GM23338 (cell line): Measurements from ENCODE around the gene TNKS2. TPM values are rescaled to one million over a fixed set of nuclear protein-coding genes. Genes with fewer than 3 reads are reported as not detected.

Experiments
- ATAC-seq: fragments of 200-7000 bp; cut with Tn5 transposase; 3 replicates; pipeline ENCODE4 v1.9.1; 2020
- DNase-seq: peaks from one replicate; pipeline ENCODE4 v3.0.0-alpha.2; 2015; ENCODE audit warnings: low spot score
- H2AFZ ChIP-seq: fragments of 200-600 bp; sonication (generic); 2 replicates; pipeline ENCODE4 v1.8.0; 2016; ENCODE audit warnings: antibody characterized with exemption, mild to moderate bottlenecking, moderate library complexity
- H3F3A ChIP-seq: fragments of 200-600 bp; sonication (generic); replicated peaks from 2 replicates; pipeline ENCODE4 v1.8.0; 2017; ENCODE audit warnings: antibody characterized with exemption, mixed run types, low read depth
- H3K27ac ChIP-seq: fragments of 200-600 bp; sonication (generic); 2 replicates; pipeline ENCODE4 v1.6.1; 2016; ENCODE audit warnings: low read depth
- H3K27me3 ChIP-seq: fragments of 200-600 bp; sonication (generic); 2 replicates; pipeline ENCODE4 v1.8.0; 2016; ENCODE audit warnings: mild to moderate bottlenecking, mixed run types, moderate library complexity; ENCODE audit not compliant: insufficient read depth
- H3K36me3 ChIP-seq: fragments of 200-600 bp; sonication (generic); 2 replicates; pipeline ENCODE4 v1.8.0; 2016; ENCODE audit warnings: mild to moderate bottlenecking; ENCODE audit not compliant: insufficient read depth
- H3K4me1 ChIP-seq: fragments of 200-600 bp; sonication (generic); 2 replicates; pipeline ENCODE4 v1.8.0; 2016; ENCODE audit warnings: mild to moderate bottlenecking, moderate library complexity; ENCODE audit not compliant: insufficient read depth
- H3K4me2 ChIP-seq: fragments of 200-600 bp; sonication (generic); 2 replicates; pipeline ENCODE4 v1.7.1; 2017; ENCODE audit warnings: mixed run types
- H3K4me3 ChIP-seq: fragments of 200-600 bp; sonication (generic); 2 replicates; pipeline ENCODE4 v1.6.1; 2016; ENCODE audit warnings: mixed run types
- H3K79me2 ChIP-seq: fragments of 200-600 bp; sonication (generic); replicated peaks from 2 replicates; pipeline ENCODE4 v1.8.0; 2017; ENCODE audit warnings: mild to moderate bottlenecking; ENCODE audit not compliant: insufficient read depth
- H3K9me2 ChIP-seq: fragments of 200-600 bp; sonication (generic); 2 replicates; pipeline ENCODE4 v1.8.0; 2017; ENCODE audit not compliant: insufficient read depth
- H4K20me1 ChIP-seq: fragments of 200-600 bp; sonication (generic); replicated peaks from 2 replicates; pipeline ENCODE4 v1.8.0; 2017; ENCODE audit warnings: mild to moderate bottlenecking; ENCODE audit not compliant: insufficient read depth
- H3K27ac Mint-ChIP-seq: 2 replicates; pipeline ENCODE4 v1.8.0; 2020; ENCODE audit warnings: inconsistent platforms, mild to moderate bottlenecking, moderate library complexity, mixed read lengths
- H3K27me3 Mint-ChIP-seq: 3 replicates; pipeline ENCODE4 v1.8.0; 2022; ENCODE audit warnings: low read depth, mild to moderate bottlenecking, moderate library complexity, mixed read lengths, inconsistent platforms; ENCODE audit not compliant: insufficient read depth, poor library complexity
- H3K36me3 Mint-ChIP-seq: 3 replicates; pipeline ENCODE4 v1.8.0; 2021; ENCODE audit warnings: low read depth, mild to moderate bottlenecking, inconsistent platforms, moderate library complexity, mixed read lengths
- H3K4me1 Mint-ChIP-seq: 3 replicates; pipeline ENCODE4 v1.8.0; 2020; ENCODE audit warnings: mild to moderate bottlenecking, inconsistent platforms, mixed read lengths
- H3K4me3 Mint-ChIP-seq: 3 replicates; pipeline ENCODE4 v1.8.0; 2021; ENCODE audit warnings: moderate library complexity, mild to moderate bottlenecking, inconsistent platforms, mixed read lengths
- H3K9me3 Mint-ChIP-seq: 3 replicates; pipeline ENCODE4 v1.8.0; 2020; ENCODE audit warnings: moderate library complexity, mild to moderate bottlenecking, inconsistent platforms, mixed read lengths
- EZH2 ChIP-seq: fragments of 200-600 bp; sonication (generic); IDR thresholded peaks from one replicate; pipeline ENCODE4 v1.8.0; 2017; ENCODE audit warnings: antibody characterized with exemption, mild to moderate bottlenecking, low read depth; ENCODE audit not compliant: unreplicated experiment
- EZH2phosphoT487 ChIP-seq: fragments of 200-600 bp; sonication (generic); IDR thresholded peaks from one replicate; pipeline ENCODE4 v1.8.1; 2018; ENCODE audit warnings: antibody characterized with exemption; ENCODE audit not compliant: unreplicated experiment
- STAT1 ChIP-seq: IDR thresholded peaks from one replicate; pipeline ENCODE4 v1.6.1; 2016; ENCODE audit warnings: antibody characterized with exemption; ENCODE audit not compliant: unreplicated experiment
- polyA plus RNA-seq: library from polyadenylated mRNA; unstranded; fragments of >200 nt; fragmentation: Nextera tagmentation; extraction: Ambion mirVana; gene quantifications from 2 replicates; pipeline ENCODE4 v1.2.1, GENCODE V29; 2016
- total RNA-seq: library from RNA; depleted of rRNA; stranded (reverse); fragments of >200 nt; shearing (Covaris generic); gene quantifications from 2 replicates; pipeline ENCODE4 v1.2.3, GENCODE V29; 2014
- TF ChIP-seq, protein P1 (sequence below), 2 experiments: fragments of 200-600 bp in 1 of 2; sonication (generic) in 1 of 2; conservative IDR thresholded peaks; 2 replicates each; pipeline versions ENCODE4 v1.5.1 to v1.6.1; 2016 to 2017; ENCODE audit warnings: antibody characterized with exemption in 2 of 2, low read depth in 2 of 2, mild to moderate bottlenecking in 2 of 2, moderate library complexity in 1 of 2
- TF ChIP-seq, protein P2 (sequence below): IDR thresholded peaks from 2 replicates; pipeline ENCODE4 v1.6.1; 2016; ENCODE audit warnings: antibody characterized with exemption
- TF ChIP-seq, protein P3 (sequence below): IDR thresholded peaks from one replicate; pipeline ENCODE4 v1.6.1; 2018; ENCODE audit warnings: antibody characterized with exemption; ENCODE audit not compliant: unreplicated experiment

TNKS2 gene
- total and polyA plus RNA-seq, 2 experiments from 2014 or later, result 23.5 to 85.5 TPM

DNA sequence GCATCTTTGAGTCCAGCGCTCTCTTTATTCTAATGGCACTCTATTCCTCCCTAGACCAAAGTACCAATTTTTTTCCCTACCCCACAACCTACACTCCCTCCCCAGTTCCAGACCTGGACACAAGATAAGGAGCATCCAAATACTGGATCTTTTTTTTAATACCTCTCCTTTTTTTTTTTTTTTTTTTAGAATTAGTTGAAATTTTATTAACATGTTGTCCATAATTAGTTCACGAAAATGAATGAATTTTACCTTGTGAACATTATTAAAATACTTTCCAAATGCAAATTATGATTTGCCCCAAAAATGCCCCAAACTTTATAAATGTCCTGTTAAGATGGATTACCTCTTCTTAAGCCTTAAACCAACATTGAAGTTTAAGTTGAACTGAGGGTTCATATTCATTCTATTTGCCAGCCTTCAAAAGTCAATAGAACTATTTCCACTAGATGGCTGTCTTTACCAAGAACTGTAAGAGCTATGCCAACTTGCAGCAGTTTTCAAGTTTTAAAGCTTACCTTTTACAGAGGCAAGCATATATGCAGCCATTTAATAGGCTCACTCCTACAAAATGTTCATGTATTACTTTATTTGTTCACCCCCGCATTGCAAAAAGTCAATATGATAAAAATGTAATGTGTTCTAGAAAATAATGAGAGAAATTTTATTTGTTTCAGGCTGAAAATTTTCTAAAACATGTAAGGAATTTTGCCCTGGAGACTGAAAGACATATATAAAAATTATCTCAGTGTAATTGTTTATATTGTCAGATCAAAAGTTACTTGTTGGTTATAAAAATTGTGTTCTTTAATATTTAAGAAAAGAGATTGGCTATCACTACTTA, 39.7 kb upstream of the TNKS2 start:
- ATAC-seq, result peak; percentile 79
- Mint-ChIP-seq H3K4me3 (no peak overlapping the region), H3K27ac (no peak overlapping the region), H3K4me1 (peaks cover 5% of the 10 kb centered on the region; the same call in 1 of the 3 replicates), H3K27me3 (no peaks in the 10 kb centered on the region), H3K36me3 (no peaks in the 10 kb centered on the region; the same call in 2 of the 3 replicates), H3K9me3 (peaks cover 12% of the 10 kb centered on the region; the same call in 2 of the 3 replicates)
- no peak overlapping the region for H3K27ac ChIP-seq
- no peak overlapping the region for H2AFZ ChIP-seq
- H3K4me1 ChIP-seq, result peaks cover 6% of the 10 kb centered on the region; the same call in 1 of the 2 replicates
- H3K9me2 ChIP-seq, result no peaks in the 10 kb centered on the region
- peak; percentile 84 for DNase-seq
- no peaks in the 10 kb centered on the region for H3K36me3 ChIP-seq
- no peak overlapping the region for H3K4me2 ChIP-seq
- H3K4me3 ChIP-seq, result no peak overlapping the region
- no peaks in the 10 kb centered on the region for H3K79me2 ChIP-seq
- H3F3A ChIP-seq, result no peaks in the 10 kb centered on the region
- H3K27me3 ChIP-seq, result no peaks in the 10 kb centered on the region
- H4K20me1 ChIP-seq, result no peaks in the 10 kb centered on the region
- TF ChIP-seq, protein P1, sequence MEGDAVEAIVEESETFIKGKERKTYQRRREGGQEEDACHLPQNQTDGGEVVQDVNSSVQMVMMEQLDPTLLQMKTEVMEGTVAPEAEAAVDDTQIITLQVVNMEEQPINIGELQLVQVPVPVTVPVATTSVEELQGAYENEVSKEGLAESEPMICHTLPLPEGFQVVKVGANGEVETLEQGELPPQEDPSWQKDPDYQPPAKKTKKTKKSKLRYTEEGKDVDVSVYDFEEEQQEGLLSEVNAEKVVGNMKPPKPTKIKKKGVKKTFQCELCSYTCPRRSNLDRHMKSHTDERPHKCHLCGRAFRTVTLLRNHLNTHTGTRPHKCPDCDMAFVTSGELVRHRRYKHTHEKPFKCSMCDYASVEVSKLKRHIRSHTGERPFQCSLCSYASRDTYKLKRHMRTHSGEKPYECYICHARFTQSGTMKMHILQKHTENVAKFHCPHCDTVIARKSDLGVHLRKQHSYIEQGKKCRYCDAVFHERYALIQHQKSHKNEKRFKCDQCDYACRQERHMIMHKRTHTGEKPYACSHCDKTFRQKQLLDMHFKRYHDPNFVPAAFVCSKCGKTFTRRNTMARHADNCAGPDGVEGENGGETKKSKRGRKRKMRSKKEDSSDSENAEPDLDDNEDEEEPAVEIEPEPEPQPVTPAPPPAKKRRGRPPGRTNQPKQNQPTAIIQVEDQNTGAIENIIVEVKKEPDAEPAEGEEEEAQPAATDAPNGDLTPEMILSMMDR (conservative IDR thresholded peaks at IDR 0.05; ENCODE audit: low read depth in 2 of 2), result peak; percentile 79 to 87
- no peak for TF ChIP-seq STAT1

DNA sequence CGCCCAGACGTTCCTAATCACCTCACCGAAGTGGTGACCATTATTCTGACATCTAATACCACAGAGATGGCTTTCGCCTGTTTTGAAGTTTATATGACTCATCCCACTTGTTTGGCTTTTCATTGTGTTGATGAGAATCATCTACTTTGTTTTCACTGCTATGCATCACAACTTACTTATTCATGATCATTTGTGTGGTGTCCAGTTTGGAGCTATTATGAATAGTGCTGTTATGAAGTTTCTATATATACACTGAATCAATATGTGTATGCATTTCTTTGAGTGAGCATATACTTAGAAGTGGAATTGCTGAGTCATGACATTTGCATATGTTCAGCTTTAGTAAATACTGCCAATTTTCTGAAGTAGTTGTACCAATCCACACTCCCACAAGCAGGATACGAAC, 38.6 kb upstream of the TNKS2 start:
- no peak for TF ChIP-seq EZH2phosphoT487
- TF ChIP-seq EZH2, result no peak
- TF ChIP-seq, protein P2, sequence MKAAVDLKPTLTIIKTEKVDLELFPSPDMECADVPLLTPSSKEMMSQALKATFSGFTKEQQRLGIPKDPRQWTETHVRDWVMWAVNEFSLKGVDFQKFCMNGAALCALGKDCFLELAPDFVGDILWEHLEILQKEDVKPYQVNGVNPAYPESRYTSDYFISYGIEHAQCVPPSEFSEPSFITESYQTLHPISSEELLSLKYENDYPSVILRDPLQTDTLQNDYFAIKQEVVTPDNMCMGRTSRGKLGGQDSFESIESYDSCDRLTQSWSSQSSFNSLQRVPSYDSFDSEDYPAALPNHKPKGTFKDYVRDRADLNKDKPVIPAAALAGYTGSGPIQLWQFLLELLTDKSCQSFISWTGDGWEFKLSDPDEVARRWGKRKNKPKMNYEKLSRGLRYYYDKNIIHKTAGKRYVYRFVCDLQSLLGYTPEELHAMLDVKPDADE, result no peak
- TF ChIP-seq, protein P3, sequence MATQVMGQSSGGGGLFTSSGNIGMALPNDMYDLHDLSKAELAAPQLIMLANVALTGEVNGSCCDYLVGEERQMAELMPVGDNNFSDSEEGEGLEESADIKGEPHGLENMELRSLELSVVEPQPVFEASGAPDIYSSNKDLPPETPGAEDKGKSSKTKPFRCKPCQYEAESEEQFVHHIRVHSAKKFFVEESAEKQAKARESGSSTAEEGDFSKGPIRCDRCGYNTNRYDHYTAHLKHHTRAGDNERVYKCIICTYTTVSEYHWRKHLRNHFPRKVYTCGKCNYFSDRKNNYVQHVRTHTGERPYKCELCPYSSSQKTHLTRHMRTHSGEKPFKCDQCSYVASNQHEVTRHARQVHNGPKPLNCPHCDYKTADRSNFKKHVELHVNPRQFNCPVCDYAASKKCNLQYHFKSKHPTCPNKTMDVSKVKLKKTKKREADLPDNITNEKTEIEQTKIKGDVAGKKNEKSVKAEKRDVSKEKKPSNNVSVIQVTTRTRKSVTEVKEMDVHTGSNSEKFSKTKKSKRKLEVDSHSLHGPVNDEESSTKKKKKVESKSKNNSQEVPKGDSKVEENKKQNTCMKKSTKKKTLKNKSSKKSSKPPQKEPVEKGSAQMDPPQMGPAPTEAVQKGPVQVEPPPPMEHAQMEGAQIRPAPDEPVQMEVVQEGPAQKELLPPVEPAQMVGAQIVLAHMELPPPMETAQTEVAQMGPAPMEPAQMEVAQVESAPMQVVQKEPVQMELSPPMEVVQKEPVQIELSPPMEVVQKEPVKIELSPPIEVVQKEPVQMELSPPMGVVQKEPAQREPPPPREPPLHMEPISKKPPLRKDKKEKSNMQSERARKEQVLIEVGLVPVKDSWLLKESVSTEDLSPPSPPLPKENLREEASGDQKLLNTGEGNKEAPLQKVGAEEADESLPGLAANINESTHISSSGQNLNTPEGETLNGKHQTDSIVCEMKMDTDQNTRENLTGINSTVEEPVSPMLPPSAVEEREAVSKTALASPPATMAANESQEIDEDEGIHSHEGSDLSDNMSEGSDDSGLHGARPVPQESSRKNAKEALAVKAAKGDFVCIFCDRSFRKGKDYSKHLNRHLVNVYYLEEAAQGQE, result no peak
- TF ChIP-seq, protein P1 (conservative IDR thresholded peaks at IDR 0.05; ENCODE audit: low read depth in 2 of 2), result no peak
- no peak for TF ChIP-seq STAT1
- no peak overlapping the region for H3K4me2 ChIP-seq
- H3K79me2 ChIP-seq, result no peaks in the 10 kb centered on the region
- H3F3A ChIP-seq, result no peaks in the 10 kb centered on the region
- no peaks in the 10 kb centered on the region for H3K36me3 ChIP-seq
- peaks cover 6% of the 10 kb centered on the region; the same call in 1 of the 2 replicates for H3K4me1 ChIP-seq
- no peak overlapping the region for H3K4me3 ChIP-seq
- ATAC-seq (no peak), DNase-seq (no peak)
- Mint-ChIP-seq H3K27me3 (no peaks in the 10 kb centered on the region), H3K9me3 (peaks cover 13% of the 10 kb centered on the region; the same call in 2 of the 3 replicates), H3K36me3 (no peaks in the 10 kb centered on the region), H3K4me1 (peaks cover 5% of the 10 kb centered on the region; the same call in 1 of the 3 replicates), H3K4me3 (no peak overlapping the region), H3K27ac (no peak overlapping the region)
- H3K27me3 ChIP-seq, result no peaks in the 10 kb centered on the region
- no peaks in the 10 kb centered on the region for H4K20me1 ChIP-seq
- no peak overlapping the region for H2AFZ ChIP-seq
- H3K27ac ChIP-seq, result no peak overlapping the region
- no peaks in the 10 kb centered on the region for H3K9me2 ChIP-seq
